GM18907 (cell line): Measurements from ENCODE around the gene ST6GALNAC4.
"Not testable (repeated sequence)": the region's sequence is repeated elsewhere in the genome, so short reads cannot be mapped to it uniquely, and the experiment has no call there.

Experiments used
- ATAC-seq: cut with Tn5 transposase; IDR thresholded peaks from one replicate; pipeline ENCODE4 v1.9.1; 2021; ENCODE audit warnings: mild to moderate bottlenecking, moderate library complexity; ENCODE audit not compliant: unreplicated experiment

The ST6GALNAC4 gene

GRCh38 chr9:127895811-127896210 is 21.0 kb downstream of the ST6GALNAC4 start:
- no peak for ATAC-seq

GRCh38 chr9:127893392-127893791 is 23.4 kb downstream of the ST6GALNAC4 start:
- ATAC-seq: no peak

- ATAC-seq: no peak
Measured at GRCh38 chr9:127892831-127893230, 24.0 kb downstream of the ST6GALNAC4 start.

- ATAC-seq: no peak
Measured at GRCh38 chr9:127890053-127890452, 26.8 kb downstream of the ST6GALNAC4 start.

GRCh38 chr9:127887792-127888191 is 29.0 kb downstream of the ST6GALNAC4 start:
- ATAC-seq: no peak

- ATAC-seq: no peak
Measured at GRCh38 chr9:127886401-127886972, 30.4 kb downstream of the ST6GALNAC4 start.

- ATAC-seq: no peak
Measured at GRCh38 chr9:127885508-127886281, 31.1 kb downstream of the ST6GALNAC4 start.

- ATAC-seq: no peak
Measured at GRCh38 chr9:127884976-127885490, 31.8 kb downstream of the ST6GALNAC4 start.

GRCh38 chr9:127884427-127884911 is 32.4 kb downstream of the ST6GALNAC4 start:
- ATAC-seq: no peak

- ATAC-seq: no peak
Measured at GRCh38 chr9:127883959-127884358, 32.9 kb downstream of the ST6GALNAC4 start.

- ATAC-seq: not testable (repeated sequence)
Measured at GRCh38 chr9:127881715-127882114, 35.1 kb downstream of the ST6GALNAC4 start.

- no peak for ATAC-seq
Measured at GRCh38 chr9:127880143-127880542, 36.7 kb downstream of the ST6GALNAC4 start.

GRCh38 chr9:127878652-127879390 is 38.0 kb downstream of the ST6GALNAC4 start:
- no peak for ATAC-seq

GRCh38 chr9:127878001-127878651 is 38.7 kb downstream of the ST6GALNAC4 start:
- ATAC-seq: no peak

GRCh38 chr9:127877566-127877998 is 39.3 kb downstream of the ST6GALNAC4 start, which contains the start of gene AK1:
TSS of gene AK1 (minus strand) at chr9:127877675. CDS start at chr9:127874617, 3,058 bp downstream.
- ATAC-seq: no peak

GRCh38 chr9:127876764-127877562 is 39.9 kb downstream of the ST6GALNAC4 start:
- ATAC-seq: no peak

- ATAC-seq: no peak
Measured at GRCh38 chr9:127876026-127876763, 40.6 kb downstream of the ST6GALNAC4 start.

GRCh38 chr9:127875306-127875966 is 41.4 kb downstream of the ST6GALNAC4 start:
- ATAC-seq: no peak
